GM20431 (cell line): ENCODE measurements around the gene TFEB.

Source experiments
- in situ Hi-C: fragments of 300-500 bp; cut with MseI, MboI; formaldehyde crosslinking; loops from one replicate; pipeline ENCODE4 v1.15.0; 2020; ENCODE audit warnings: low sequenced_read_pairs; ENCODE audit not compliant: unreplicated experiment

TFEB gene

DNA sequence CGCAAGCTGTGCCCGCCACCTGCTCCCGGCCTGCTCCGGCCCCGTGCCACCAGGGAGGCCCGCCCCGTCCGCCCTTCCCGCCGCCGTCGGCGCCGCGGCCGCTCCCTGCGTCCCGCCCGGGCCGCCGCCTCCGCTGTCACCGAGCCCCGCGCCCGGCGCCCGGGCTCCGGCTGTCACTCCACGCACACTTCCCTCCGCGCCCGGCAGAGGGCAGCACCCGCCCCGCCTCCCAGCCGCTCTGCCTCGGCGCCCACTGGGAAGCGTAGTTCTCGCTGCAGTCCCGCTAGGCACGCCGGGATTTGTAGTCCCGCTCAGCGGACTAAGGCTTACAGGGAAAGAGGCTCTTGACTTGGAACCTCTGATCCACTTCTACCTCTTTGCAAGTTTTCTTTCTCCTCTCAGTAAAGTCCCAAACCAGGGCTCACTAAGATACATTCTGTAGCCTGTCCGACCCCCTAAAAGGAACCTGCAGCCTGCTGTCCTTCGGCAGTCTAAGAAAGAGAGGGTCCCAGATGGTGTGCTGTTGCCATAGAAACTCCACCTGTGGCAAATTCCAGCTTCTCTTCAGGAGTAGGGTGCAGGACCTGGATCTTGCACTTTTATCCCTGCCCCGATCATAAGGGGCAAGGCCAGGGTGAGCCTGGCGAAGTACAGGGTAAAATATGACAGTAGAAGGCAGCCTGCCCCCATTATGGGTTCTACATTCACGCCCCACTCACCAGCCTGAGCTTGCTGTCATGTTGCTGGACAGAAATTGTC lies at the start of gene TFEB:
TFEB (minus strand) TSS at position 182 of the 759 bp plus-strand sequence. CDS start 44,395 bp downstream, outside the sequence.
- in situ Hi-C loops, result no loop called here

DNA sequence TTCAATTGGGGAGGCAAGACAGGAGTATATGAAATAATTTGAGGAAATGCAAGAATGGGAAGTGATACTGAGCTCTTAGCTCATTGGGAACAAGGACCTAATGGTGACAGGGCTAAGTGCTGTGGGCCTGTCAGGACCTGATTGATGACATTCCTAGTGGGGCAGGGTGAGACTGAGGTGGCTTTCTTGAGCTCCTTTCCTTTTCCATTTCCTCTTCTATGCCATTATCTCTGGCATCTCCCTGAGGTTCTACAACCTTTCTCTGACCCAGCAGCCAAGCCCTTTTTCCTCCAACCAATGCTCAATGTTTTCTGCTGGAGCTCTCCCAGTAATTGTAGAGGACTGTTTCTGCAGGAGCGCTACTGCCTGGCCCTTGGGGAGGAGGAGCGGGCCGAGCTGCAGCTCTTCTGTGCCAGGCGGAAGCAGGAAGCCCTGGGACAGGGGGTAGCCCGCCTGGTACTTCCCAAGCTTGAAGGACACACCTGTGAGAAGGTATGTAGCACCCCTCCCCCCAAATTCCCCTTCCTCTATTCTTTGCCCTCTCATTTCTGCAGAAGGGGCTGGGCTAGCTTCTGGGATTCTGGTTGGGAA lies 49.3 kb upstream of the TFEB start:
- in situ Hi-C loops, result no loop called here

DNA sequence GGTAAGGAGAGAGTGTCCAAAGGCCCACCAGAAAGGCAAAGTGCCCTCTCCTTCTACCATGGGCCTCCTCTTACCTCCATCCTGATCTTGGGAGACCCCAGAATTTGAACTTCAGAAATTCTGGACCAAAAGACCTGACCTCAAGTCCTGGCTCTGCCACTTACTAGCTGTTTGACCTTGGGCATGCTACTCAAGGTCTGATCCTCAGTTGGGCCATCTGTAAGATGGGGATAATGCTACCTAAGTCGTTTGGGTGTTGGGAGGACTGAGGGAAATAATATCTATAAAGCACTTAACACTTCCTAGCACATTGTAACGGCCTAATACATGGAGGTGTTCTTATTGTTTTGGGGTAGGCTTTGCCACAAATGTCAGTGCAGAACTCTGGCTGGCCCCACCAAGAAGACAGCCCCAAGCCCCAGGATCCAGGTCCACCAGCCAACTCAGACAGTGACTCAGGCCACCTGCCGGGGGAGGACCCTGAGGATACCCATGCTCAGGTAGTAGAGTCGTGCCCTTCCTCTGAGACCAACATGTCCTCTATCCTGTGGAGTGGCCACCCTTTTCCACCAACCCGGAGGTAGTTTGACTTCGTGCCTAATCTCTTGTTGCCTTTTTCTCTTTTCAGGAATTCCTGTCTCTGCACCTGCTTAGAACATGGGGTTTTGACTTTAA lies 47.8 kb upstream of the TFEB start:
- in situ Hi-C loops, result no loop called here

DNA sequence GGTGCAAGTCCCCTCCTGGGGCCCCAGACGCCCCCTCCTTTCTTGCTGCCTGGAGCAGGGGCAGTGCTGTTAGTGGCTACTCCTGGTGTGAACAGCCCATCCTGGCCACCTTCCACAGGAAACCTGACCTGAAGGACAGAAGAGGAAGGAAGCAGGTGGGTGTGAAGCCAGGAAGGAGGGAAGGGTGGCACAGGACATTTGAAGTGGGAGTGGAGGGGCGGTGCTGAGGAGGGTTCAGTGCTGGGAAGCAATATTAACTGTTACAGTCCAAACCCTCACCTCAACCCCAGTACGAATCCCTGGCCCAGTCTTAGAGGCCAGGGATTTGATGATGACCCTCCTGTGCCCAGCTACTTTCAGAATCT lies 45.9 kb upstream of the TFEB start:
- in situ Hi-C loops, result no loop called here

DNA sequence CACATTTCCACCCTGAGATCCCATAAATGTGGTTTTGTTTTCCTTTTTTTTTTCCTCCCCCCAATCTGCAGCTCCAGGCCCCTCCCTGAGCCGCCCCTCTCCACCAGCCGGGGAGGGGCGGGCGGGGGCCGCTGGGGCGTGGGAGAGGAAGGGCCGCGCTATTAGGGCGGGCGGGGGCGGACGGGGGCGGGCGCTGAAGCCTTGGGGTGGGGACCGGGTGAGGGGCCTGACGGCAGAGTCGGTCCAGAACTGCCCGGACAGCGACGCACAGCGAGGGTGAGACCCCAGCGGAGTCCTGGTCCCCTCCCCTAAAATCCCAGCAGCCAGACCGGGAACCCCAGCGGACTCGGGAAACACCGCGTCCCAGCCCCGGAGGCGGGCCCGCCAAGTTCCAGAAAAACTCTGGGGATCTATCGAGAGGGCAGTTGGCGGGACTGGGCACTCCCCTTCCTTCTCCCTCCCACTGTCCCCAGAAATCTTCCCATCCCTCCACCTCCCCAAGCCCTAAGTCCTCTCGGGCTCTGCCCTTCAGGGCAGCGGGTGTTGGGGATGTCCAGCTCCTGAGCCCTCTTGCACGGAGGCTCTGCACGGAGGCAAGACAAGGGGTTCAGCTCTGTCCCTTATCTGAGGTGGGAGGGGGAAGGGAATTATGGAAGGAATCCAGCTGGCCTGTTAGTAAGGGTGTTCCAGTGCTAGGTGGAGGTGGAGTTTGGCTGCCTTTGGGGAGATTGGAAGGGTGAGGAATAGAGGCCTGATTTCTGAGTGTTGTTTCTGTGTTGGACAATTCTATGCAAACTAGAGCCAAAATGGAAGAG lies 45.4 kb upstream of the TFEB start, which contains the start of gene PRICKLE4:
PRICKLE4 (plus strand) TSS at position 232 of the 815 bp plus-strand sequence. CDS start 2,692 bp downstream, outside the sequence.
- in situ Hi-C loops, result no loop called here

DNA sequence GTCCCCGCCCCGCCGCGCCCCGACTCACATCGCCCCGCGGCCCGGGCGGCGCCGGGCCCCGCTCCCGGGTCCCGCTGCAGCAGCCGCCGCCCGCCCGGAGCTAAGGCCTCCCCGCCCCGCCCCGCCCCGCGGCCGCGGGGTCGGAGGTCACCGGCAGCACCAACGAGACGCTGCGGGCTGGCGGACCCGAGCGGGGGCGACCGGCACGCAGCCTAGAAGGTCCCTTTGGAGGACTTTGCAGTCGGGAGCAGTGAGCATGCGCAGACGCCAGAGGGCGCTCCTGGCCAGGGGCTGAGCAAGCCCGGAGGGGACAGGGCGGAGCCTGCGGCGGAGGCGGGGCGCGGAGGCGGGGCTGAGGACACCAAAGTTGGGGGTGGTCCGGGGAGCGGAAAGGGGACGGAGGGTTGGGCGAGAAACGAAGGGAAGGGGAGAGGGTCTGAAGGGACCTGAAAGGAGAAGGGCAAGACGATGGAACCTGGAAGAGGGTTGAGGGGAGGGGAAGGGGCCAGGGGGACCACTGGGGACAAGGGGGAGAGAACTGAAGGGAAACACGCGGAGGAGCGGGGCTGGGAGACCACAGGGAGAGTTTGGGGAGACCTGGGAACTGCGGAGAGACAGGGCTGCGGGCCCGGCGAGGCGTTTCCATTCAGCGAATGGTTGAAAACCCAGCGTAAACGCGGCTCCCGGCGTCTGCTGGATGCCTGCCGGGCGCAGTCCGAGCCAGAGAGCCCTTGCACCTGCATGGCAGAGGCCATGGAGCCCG lies 44.6 kb upstream of the TFEB start, which contains the start of gene FRS3:
FRS3 (minus strand) TSS at position 113 of the 763 bp plus-strand sequence. CDS start 2,913 bp downstream, outside the sequence.
- in situ Hi-C loops, result loop anchor here (10.0 kb wide), 1 partner anchor 175 kb away; no protein-coding TSS in a partner anchor

DNA sequence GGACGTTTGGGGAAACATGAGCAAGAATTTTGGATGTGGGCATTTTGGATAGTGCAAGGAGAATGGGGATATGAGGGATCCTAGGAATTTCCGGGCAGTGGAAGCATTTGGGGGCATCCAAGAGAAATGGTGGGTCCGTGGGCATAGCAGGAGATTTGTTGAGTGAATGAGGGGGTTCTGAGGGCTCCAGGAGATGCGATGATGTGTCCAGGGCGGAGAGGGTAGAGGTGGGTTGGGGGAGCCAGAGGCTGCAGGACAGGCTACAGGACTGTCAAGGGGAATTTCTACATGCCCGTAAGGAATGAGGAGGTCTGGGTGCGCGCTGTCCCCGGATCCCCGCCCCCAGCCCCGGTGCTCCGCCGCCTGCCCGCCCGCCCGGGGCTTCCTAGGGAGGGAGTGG lies 43.9 kb upstream of the TFEB start:
- in situ Hi-C loops, result loop anchor here (10.0 kb wide), 1 partner anchor 175 kb away; no protein-coding TSS in a partner anchor

DNA sequence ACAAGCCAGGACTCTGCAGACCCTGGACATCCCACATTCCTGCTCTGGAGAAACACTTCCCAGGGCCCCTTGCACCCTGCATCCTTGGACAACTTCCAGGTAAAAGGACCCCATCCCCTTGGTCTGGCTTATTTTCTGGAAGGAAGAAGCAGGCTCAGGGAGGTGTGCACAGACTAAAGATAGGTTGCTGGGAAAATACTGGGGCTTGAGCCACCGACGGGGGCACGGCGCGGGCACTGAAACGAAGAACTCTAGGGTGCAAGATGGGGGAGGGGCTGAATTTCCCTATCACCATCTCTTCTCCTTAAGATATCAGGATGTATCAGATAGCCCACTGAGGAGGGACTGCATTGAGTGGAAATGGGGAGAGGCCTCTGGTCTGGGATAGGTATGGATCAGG lies 43.5 kb upstream of the TFEB start:
- in situ Hi-C loops, result loop anchor here (10.0 kb wide), 1 partner anchor 174 kb away; no protein-coding TSS in a partner anchor

DNA sequence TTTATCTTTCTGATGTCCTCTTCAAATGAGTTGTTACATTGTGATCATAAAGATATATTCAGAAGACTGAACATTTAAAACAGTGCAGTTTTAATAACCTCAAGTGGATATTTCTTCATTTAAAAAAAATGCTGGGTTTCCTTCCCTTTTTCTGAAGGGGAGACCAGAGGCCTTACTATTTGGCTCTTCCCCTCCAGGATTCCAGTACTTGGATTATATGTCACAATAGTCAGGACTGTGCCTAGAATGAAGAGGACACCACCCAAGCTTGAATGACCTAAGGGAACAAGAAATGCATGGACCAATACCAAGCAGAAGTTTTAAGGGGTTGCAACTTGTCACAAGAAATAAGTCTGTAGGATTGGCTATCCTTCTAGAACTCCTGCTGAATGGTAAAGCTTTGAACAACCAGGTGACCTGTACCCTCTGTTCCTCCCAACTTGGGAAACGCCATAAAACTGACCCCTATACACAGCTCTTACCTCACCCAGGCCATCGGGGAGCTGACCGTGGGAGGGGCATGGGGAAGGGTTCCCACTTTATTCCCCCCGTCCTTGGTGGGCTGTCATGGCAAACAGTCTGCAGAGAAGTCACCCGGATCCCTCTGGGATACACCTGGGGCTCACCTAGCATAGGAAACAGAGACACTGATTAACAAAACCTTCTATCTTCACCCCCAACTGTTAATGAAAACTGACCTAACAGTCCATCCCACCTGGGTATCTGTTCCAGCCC lies 42.3 kb upstream of the TFEB start:
- in situ Hi-C loops, result loop anchor here (10.0 kb wide), 1 partner anchor 173 kb away; no protein-coding TSS in a partner anchor

DNA sequence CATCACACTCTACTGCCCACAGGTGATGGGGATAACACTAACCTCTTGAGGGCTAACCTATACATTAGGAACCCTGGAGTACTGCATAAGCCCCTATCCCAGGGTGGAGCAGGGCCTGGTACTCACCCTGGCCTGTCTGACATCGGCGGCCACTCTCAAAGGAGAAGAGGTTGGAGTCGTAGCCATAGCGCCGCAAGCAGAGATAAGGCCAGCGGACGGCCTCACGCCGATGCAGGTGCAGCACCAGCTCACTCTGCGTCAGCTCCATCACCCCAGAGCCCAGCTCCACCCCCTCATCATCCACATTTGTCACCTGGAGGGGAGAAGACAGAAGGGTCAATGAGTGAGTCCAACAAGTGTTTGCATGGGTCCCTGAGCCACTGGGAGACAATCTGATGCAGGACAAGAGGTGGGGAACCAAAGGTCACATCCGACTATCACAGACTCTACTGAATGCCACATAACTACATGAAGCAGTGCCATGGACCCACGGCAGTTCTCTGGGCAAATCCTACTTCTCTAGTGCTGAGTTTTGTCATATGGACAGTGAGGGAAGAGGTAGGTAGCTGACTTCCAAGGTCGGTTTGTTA lies 40.0 kb upstream of the TFEB start:
- in situ Hi-C loops, result loop anchor here (10.0 kb wide), 1 partner anchor 171 kb away; no protein-coding TSS in a partner anchor

DNA sequence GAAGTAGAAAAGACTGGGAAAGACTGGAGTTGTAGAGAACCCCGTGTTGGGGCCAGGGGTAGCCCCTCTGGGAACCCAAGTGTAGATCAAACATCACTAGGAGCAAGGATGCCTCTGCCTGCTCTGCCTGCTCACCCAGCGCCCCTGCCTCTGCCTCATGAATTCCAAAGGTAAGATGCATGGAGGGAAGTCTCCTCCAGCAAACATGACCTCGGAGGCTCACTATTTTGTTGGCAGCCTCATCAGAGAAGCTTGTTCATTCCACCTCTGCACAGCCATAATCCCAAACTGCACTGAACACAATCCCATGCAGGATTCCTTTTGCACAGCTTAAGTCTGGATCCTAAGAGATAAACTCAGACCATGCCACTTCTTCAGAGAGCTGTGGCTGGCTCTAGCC lies 39.4 kb upstream of the TFEB start:
- in situ Hi-C loops, result loop anchor here (10.0 kb wide), 1 partner anchor 170 kb away; no protein-coding TSS in a partner anchor

DNA sequence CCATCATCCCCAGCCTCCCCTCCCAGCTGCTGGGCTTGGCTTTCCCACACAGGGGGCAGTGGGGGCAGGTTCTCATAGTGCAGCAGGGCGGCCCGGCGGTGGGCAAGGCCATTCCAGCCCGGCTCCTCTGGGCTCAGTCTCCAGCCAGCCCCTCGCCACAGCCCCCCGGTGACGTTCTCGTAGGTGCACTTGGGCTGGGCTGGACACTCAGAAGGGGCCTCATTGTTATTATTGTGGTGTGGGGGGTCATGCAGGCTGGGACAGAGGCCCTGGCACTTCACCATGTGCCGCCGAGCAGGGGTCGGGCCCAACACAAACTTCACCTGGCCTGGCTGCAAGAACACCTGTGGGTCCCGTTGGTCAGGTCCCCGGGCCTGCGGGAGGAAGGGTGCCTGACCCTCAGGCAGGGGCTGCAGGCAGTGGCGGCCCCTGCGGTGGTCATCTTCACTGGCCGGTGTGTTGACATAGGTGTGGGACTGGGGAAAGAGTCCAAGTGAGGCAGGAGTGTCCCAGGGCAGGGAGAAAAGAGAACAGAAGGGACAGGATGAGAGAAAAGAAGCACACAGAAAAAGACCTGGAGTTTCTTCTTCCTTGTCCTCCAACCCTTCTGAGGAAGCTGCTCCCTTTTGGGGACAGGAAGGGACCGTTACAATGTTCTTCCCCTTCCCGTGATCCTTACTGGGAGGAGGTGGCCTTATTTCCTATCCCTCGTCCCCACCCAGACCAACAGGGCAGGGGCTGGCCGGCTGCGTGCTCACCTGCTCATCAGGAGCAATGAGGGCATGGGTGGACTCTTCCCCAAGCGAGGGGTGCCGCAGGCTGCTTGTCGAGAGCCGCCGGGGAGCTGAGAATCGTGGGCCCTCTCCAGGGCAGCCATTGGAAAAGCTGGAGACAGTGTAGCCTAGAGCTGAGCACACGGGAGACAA lies 35.9 kb upstream of the TFEB start:
- in situ Hi-C loops, result loop anchor here (10.0 kb wide), 1 partner anchor 167 kb away; no protein-coding TSS in a partner anchor

DNA sequence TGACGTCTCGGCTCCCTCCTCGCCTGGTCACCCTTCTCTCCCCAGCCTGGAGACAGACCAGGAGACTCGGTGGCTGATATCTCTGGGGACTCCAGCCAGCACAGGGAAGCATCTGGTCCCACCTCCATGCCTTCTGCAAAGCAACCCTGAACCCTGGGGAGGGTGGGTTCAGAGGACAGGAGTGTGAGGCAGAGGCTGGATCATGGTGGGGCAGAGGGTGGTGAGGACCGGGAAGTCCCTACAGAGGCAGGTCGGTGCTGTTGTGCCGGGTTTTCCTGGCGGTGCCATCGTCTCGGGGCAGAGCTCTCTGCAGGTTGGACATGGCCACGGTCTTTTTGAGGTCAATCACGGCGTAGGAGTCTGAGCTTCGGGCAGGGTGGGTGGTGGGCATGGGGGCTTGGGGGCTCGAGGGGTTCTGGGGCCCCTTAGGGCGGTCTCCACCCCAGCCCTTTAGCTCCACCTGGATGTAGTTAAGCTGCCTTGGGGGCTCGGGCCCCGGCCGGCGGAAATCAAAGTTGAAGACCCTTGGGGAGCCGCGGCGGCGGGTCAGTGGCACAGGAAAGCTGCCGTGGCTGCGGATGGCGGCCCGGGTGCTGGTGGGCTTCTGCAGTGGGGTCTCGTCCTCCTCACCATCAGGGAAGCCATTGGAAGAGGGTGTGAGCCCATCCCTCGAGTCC lies 35.1 kb upstream of the TFEB start:
- in situ Hi-C loops, result loop anchor here (10.0 kb wide), 1 partner anchor 166 kb away; no protein-coding TSS in a partner anchor

DNA sequence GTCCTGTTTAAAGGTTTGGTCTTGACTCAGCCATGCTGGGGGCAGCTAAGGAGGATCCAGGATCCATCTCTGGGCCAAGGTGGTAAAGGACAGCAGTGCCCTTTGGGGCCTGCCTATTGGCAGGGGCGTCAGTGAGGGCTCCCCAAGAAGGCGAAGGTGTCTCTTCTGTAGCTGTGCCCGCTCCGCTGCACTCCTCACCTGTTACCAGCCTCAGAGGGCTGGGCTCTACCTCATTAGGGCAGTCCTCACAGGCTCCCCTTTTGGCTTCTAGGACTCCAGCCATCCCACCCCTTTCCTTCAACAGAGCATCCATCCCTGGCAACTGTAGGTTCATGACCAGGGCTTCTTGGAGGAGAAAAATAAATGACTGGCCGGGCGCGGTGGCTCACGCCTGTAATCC lies 34.0 kb upstream of the TFEB start:
- in situ Hi-C loops, result no loop called here

DNA sequence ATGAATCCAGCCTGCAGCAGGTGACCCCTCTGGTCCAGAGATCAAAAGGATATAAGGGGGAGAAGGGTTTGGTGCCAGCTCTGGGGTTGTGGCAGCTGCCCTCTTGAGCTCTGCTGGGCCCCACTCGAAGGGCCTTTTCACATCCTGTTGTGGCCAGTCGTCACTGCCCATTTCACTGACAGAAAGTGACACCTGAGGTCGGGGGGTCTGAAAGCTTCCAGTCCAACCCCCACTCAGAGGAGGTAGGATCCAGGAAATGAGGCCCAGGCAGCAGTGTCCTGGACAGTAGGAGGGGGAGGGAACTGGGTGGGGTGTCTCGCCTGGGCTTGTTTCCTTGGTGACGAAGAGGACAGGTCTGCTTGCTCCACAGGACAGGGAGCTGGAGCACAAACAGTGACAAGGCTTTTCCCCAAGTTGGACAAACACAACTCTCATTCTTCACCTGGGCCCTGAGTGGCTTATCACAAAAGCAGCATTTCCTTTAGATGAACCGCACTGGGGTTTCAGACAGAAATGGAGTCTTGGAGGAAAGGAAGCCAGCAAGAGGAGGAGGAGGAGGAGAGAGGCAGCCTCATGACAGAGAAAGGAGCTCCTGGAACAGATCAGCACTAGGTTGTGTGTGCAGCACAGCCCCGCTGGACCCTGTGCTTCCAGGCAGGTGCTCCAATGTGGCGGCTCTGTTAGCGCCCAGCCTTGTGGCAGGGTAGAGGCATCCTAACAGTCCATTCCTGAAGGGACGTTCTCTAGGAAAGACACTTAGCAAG lies 33.3 kb upstream of the TFEB start:
- in situ Hi-C loops, result no loop called here
